Measurements from ENCODE around the gene TTC29.

- no peak for TF ChIP-seq CTCF (IDR thresholded peaks at IDR 0.05; ENCODE audit: insufficient read depth, low read length, poor library complexity, severe bottlenecking)
- TF ChIP-seq EZH2phosphoT487 (conservative IDR thresholded peaks at IDR 0.05; ENCODE audit: low read length) = no peak
Measured at GRCh38 chr4:146814750-146815149, 130.9 kb downstream of the TTC29 start.
